SU-DHL-6 (cell line): ENCODE measurements around the gene CYB561D1.

Experiments used
- H2AFZ ChIP-seq: fragments of 200-600 bp; sonication (generic); 2 replicates; pipeline ENCODE4 v1.6.1; 2014; ENCODE audit warnings: low read depth, mild to moderate bottlenecking, moderate library complexity, mixed read lengths, antibody characterized with exemption, low read length; ENCODE audit not compliant: severe bottlenecking
- H3F3A ChIP-seq: fragments of 200-600 bp; shearing (Covaris generic); 2 replicates; pipeline ENCODE4 v1.6.0; 2016; ENCODE audit warnings: antibody characterized with exemption, mild to moderate bottlenecking; ENCODE audit not compliant: insufficient read depth
- H3K27ac ChIP-seq: fragments of 200-600 bp; sonication (generic); 2 replicates; pipeline ENCODE4 v1.5.1; 2016; ENCODE audit warnings: low read depth, mild to moderate bottlenecking, low read length, moderate library complexity, mixed read lengths
- H3K27me3 ChIP-seq: fragments of 200-600 bp; sonication (generic), shearing (Covaris generic); 2 replicates; pipeline ENCODE4 v1.6.0; 2014; ENCODE audit warnings: mild to moderate bottlenecking, low read length
- H3K36me3 ChIP-seq: fragments of 200-600 bp; sonication (generic); 2 replicates; pipeline ENCODE4 v1.6.1; 2014; ENCODE audit warnings: mild to moderate bottlenecking, low read length, mixed read lengths
- H3K4me2 ChIP-seq: fragments of 300-600, 200-600 bp; shearing (Covaris generic), sonication (generic); 2 replicates; pipeline ENCODE4 v1.6.0; 2014; ENCODE audit warnings: low read length, low read depth, mild to moderate bottlenecking; ENCODE audit not compliant: poor library complexity, severe bottlenecking
- H3K4me3 ChIP-seq: fragments of 200-600 bp; sonication (generic); 2 replicates; pipeline ENCODE4 v1.5.1; 2014; ENCODE audit warnings: antibody characterized with exemption, low read length, mild to moderate bottlenecking, mixed read lengths; ENCODE audit not compliant: insufficient read depth, poor library complexity, severe bottlenecking
- H3K79me2 ChIP-seq: fragments of 200-600 bp; sonication (generic); 2 replicates; pipeline ENCODE4 v1.6.1; 2014; ENCODE audit warnings: mild to moderate bottlenecking, low read length, moderate library complexity; ENCODE audit not compliant: insufficient read depth
- H3K9ac ChIP-seq: fragments of 200-600 bp; sonication (generic); 2 replicates; pipeline ENCODE4 v1.7.0; 2014; ENCODE audit warnings: mild to moderate bottlenecking, low read length
- H3K9me2 ChIP-seq: fragments of 200-600 bp; sonication (generic); replicated peaks from 2 replicates; pipeline ENCODE4 v1.6.1; 2014; ENCODE audit warnings: low read length; ENCODE audit not compliant: insufficient read depth
- H3K9me3 ChIP-seq: fragments of 200-600 bp; sonication (generic); 2 replicates; pipeline ENCODE4 v1.6.1; 2014; ENCODE audit warnings: low read length, mixed read lengths; ENCODE audit not compliant: insufficient read depth
- H4K20me1 ChIP-seq: fragments of 200-600 bp; sonication (generic); 2 replicates; pipeline ENCODE4 v1.6.1; 2014; ENCODE audit warnings: low read depth, mild to moderate bottlenecking, antibody characterized with exemption, low read length, moderate library complexity, mixed read lengths
- EZH2phosphoT487 ChIP-seq: fragments of 200-600 bp; sonication (generic), shearing (Covaris generic); conservative IDR thresholded peaks from 2 replicates; pipeline ENCODE4 v1.6.1; 2018; ENCODE audit warnings: mild to moderate bottlenecking, antibody characterized with exemption, low read length, moderate library complexity, mixed read lengths
- TF ChIP-seq, protein P1 (sequence below): fragments of 200-600 bp; sonication (generic); IDR thresholded peaks from one replicate; pipeline ENCODE4 v1.5.1; 2017; ENCODE audit warnings: antibody characterized with exemption, mild to moderate bottlenecking, low read length, moderate library complexity; ENCODE audit not compliant: insufficient read depth, poor library complexity, severe bottlenecking

CYB561D1 gene

GRCh38 chr1:109467301-109467777 is 26.6 kb upstream of the CYB561D1 start:
- H3K27me3 ChIP-seq: no peaks in the 10 kb centered on the region
- H3K4me3 ChIP-seq: no peak overlapping the region
- no peak overlapping the region for H3K27ac ChIP-seq
- H3K9me2 ChIP-seq: no peaks in the 10 kb centered on the region
- H2AFZ ChIP-seq: no peak overlapping the region
- no peaks in the 10 kb centered on the region for H3F3A ChIP-seq
- H3K9ac ChIP-seq: no peak overlapping the region
- no peaks in the 10 kb centered on the region for H3K79me2 ChIP-seq
- H4K20me1 ChIP-seq: no peaks in the 10 kb centered on the region
- no peak overlapping the region for H3K4me2 ChIP-seq
- H3K9me3 ChIP-seq: no peaks in the 10 kb centered on the region
- TF ChIP-seq, protein P1, sequence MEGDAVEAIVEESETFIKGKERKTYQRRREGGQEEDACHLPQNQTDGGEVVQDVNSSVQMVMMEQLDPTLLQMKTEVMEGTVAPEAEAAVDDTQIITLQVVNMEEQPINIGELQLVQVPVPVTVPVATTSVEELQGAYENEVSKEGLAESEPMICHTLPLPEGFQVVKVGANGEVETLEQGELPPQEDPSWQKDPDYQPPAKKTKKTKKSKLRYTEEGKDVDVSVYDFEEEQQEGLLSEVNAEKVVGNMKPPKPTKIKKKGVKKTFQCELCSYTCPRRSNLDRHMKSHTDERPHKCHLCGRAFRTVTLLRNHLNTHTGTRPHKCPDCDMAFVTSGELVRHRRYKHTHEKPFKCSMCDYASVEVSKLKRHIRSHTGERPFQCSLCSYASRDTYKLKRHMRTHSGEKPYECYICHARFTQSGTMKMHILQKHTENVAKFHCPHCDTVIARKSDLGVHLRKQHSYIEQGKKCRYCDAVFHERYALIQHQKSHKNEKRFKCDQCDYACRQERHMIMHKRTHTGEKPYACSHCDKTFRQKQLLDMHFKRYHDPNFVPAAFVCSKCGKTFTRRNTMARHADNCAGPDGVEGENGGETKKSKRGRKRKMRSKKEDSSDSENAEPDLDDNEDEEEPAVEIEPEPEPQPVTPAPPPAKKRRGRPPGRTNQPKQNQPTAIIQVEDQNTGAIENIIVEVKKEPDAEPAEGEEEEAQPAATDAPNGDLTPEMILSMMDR: no peak
- no peak for TF ChIP-seq EZH2phosphoT487
- H3K36me3 ChIP-seq: no peaks in the 10 kb centered on the region

- no peak overlapping the region for H3K27ac ChIP-seq
- no peaks in the 10 kb centered on the region for H3K36me3 ChIP-seq
- H3K27me3 ChIP-seq: no peaks in the 10 kb centered on the region
- no peaks in the 10 kb centered on the region for H4K20me1 ChIP-seq
- H3K79me2 ChIP-seq: no peaks in the 10 kb centered on the region
- no peak overlapping the region for H3K9ac ChIP-seq
- no peak overlapping the region for H3K4me3 ChIP-seq
- H3F3A ChIP-seq: no peaks in the 10 kb centered on the region
- H3K9me2 ChIP-seq: no peaks in the 10 kb centered on the region
- H3K4me2 ChIP-seq: no peak overlapping the region
- no peaks in the 10 kb centered on the region for H3K9me3 ChIP-seq
- no peak for TF ChIP-seq EZH2phosphoT487
- TF ChIP-seq, protein P1: no peak
- H2AFZ ChIP-seq: no peak overlapping the region
Observed at GRCh38 chr1:109468061-109468460, 25.8 kb upstream of the CYB561D1 start.

DNA sequence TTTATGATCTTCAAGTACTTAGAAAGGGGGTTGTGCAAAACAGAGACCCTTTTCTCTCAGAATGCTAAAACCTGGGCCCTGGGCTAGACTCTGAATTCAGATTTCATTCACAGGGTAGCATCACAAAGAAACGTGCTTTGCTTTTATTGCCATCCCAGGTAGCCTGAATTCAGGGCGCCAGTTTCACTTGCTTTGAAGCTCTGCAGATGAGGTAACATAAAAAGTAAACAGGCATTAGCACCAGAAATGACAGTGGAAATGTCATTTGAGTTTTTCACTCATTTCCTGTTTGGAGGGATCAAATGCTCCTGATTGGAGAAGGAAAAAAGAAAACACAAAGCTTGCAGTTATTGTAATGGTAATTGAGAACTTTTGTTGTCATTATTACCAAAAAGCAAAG is 25.0 kb upstream of the CYB561D1 start:
- Histone ChIP-seq H2AFZ (no peak overlapping the region), H4K20me1 (no peaks in the 10 kb centered on the region), H3F3A (no peaks in the 10 kb centered on the region), H3K9me2 (no peaks in the 10 kb centered on the region), H3K79me2 (no peaks in the 10 kb centered on the region), H3K9ac (no peak overlapping the region), H3K4me3 (no peak overlapping the region), H3K4me2 (no peak overlapping the region), H3K27me3 (no peaks in the 10 kb centered on the region), H3K9me3 (no peaks in the 10 kb centered on the region), H3K36me3 (no peaks in the 10 kb centered on the region), H3K27ac (no peak overlapping the region)
- TF ChIP-seq, protein P1: no peak
- no peak for TF ChIP-seq EZH2phosphoT487
